ENCODE measurements around the gene MYEOV. TPM values are rescaled to one million over a fixed set of nuclear protein-coding genes. Genes with fewer than 3 reads are reported as not detected.

The MYEOV gene
- total RNA-seq, 4 donors from 2014 or later: 0.55 to 1.1 TPM; not detected in 2

- Histone ChIP-seq H3K4me1 (peaks cover 0 to 7% (median 0%) of the 10 kb centered on the region in 4 donors), H3K9me3 (no peaks in the 10 kb centered on the region), H3K4me3 (no peak overlapping the region), H3K27me3 (no peaks in the 10 kb centered on the region), H3K27ac (no peak overlapping the region), H3K36me3 (no peaks in the 10 kb centered on the region)
- WGBS, 2 donors (ENCODE audit: low coverage in 1 of 2): 79% methylated on average over 15 of the region's 15 CpGs; no CpG with 5 or more reads in 1 of the 2 donors
- in situ Hi-C loops (cut with MboI; ENCODE audit: low pct_ligation_motif_present in 1 of 4, low pct_unique_long_range_greater_than_20kb in 1 of 4, low sequenced_read_pairs in 3 of 4) (no loop called here), intact Hi-C loops (cut with DNase I; ENCODE audit: low total_unique reads) (no loop called here)
- no peak for TF ChIP-seq EP300 (IDR thresholded peaks at IDR 0.05; ENCODE audit: low read depth)
- TF ChIP-seq POLR2AphosphoS5 (IDR thresholded peaks at IDR 0.05): no peak
- no peak for TF ChIP-seq CTCF (IDR thresholded peaks at IDR 0.05)
- TF ChIP-seq POLR2A (IDR thresholded peaks at IDR 0.05): no peak
- DNase-seq: no peak
These were observed 18.8 kb downstream of the MYEOV start for GRCh38 chr11:69312453-69313404.

GRCh38 chr11:69313992-69314391 is 20.0 kb downstream of the MYEOV start:
- intact Hi-C loops (cut with DNase I; ENCODE audit: low total_unique reads): no loop called here
- Histone ChIP-seq H3K9me3 (no peaks in the 10 kb centered on the region), H3K4me1 (peaks cover 0 to 7% (median 0%) of the 10 kb centered on the region in 4 donors), H3K36me3 (no peaks in the 10 kb centered on the region), H3K27me3 (no peaks in the 10 kb centered on the region), H3K27ac (no peak overlapping the region), H3K4me3 (no peak overlapping the region)
- in situ Hi-C loops (cut with MboI; ENCODE audit: low pct_ligation_motif_present in 1 of 4, low pct_unique_long_range_greater_than_20kb in 1 of 4, low sequenced_read_pairs in 3 of 4): no loop called here
- WGBS, 2 donors (ENCODE audit: low coverage in 1 of 2): 100% methylated on average over 1 of the region's 2 CpGs
- TF ChIP-seq CTCF (IDR thresholded peaks at IDR 0.05) (no peak), EP300 (IDR thresholded peaks at IDR 0.05; ENCODE audit: low read depth) (no peak), POLR2AphosphoS5 (IDR thresholded peaks at IDR 0.05) (no peak), POLR2A (IDR thresholded peaks at IDR 0.05) (no peak)
- DNase-seq: no peak

- no peak overlapping the region for H3K4me3 ChIP-seq
- no peak overlapping the region for H3K27ac ChIP-seq
- TF ChIP-seq POLR2AphosphoS5 (IDR thresholded peaks at IDR 0.05) (no peak), CTCF (IDR thresholded peaks at IDR 0.05) (no peak), EP300 (IDR thresholded peaks at IDR 0.05; ENCODE audit: low read depth) (no peak), POLR2A (IDR thresholded peaks at IDR 0.05) (no peak)
- H3K9me3 ChIP-seq: no peaks in the 10 kb centered on the region
- in situ Hi-C loops (cut with MboI; ENCODE audit: low pct_ligation_motif_present in 1 of 4, low pct_unique_long_range_greater_than_20kb in 1 of 4, low sequenced_read_pairs in 3 of 4) (no loop called here), intact Hi-C loops (cut with DNase I; ENCODE audit: low total_unique reads) (no loop called here)
- peaks cover 0 to 7% (median 0%) of the 10 kb centered on the region in 4 donors for H3K4me1 ChIP-seq
- no peak for DNase-seq
- no peaks in the 10 kb centered on the region for H3K36me3 ChIP-seq
- no peaks in the 10 kb centered on the region for H3K27me3 ChIP-seq
These were observed 20.6 kb downstream of the MYEOV start for GRCh38 chr11:69314555-69314954.

GRCh38 chr11:69316956-69317355 is 23.0 kb downstream of the MYEOV start:
- in situ Hi-C loops (cut with MboI; ENCODE audit: low pct_ligation_motif_present in 1 of 4, low pct_unique_long_range_greater_than_20kb in 1 of 4, low sequenced_read_pairs in 3 of 4) (no loop called here), intact Hi-C loops (cut with DNase I; ENCODE audit: low total_unique reads) (no loop called here)

More at GRCh38 chr11:69316956-69317355, 23.0 kb downstream of the MYEOV start:
- H3K27ac ChIP-seq: no peak overlapping the region
- no peak for TF ChIP-seq POLR2A (IDR thresholded peaks at IDR 0.05)
- TF ChIP-seq POLR2AphosphoS5 (IDR thresholded peaks at IDR 0.05): no peak
- no peak for TF ChIP-seq CTCF (IDR thresholded peaks at IDR 0.05)
- TF ChIP-seq EP300 (IDR thresholded peaks at IDR 0.05; ENCODE audit: low read depth): no peak
- H3K9me3 ChIP-seq: no peaks in the 10 kb centered on the region
- no peaks in the 10 kb centered on the region for H3K27me3 ChIP-seq
- H3K36me3 ChIP-seq: no peaks in the 10 kb centered on the region
- H3K4me1 ChIP-seq: peaks cover 0 to 2% (median 0%) of the 10 kb centered on the region in 4 donors
- DNase-seq: no peak
- 95% methylated on average over 4 of the region's 4 CpGs; no CpG with 5 or more reads in 1 of the 2 donors for WGBS, 2 donors (ENCODE audit: low coverage in 1 of 2)
- H3K4me3 ChIP-seq: no peak overlapping the region

Measured in transverse colon (tissue), 4 donors.